ENCODE results near the gene CACNA1D. TPM values are rescaled to one million over a fixed set of nuclear protein-coding genes. Genes with fewer than 3 reads are reported as not detected.
"Not testable (repeated sequence)": the region's sequence is repeated elsewhere in the genome, so short reads cannot be mapped to it uniquely, and the experiment has no call there.

Gene CACNA1D
- total RNA-seq, 2 donors from 2014 or later, result 9.9 to 20.4 TPM

DNA sequence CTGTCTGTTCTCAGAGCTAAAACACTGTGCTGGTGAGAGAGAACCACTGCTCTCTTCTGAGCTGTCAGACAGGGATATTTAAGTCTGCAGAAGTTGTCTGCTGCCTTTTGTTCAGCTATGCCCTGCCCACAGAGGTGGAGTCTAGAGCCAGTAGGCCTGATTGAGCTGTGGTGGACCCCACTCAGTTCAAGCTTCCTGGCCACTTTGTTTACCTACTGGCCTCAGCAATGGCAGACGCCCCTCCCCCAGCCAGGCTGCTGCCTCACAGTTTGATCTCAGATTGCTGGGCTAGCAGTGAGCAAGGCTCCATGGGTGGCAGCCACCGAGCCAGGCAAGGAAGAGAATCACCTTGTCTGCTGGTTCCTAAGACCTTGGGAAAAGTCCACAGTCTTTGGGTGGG, 21.0 kb upstream of the CACNA1D start:
- DNase-seq, result no peak
- Histone ChIP-seq H3K36me3 (replicated peaks in 1 of 2; ENCODE audit: insufficient read depth in 1 of 2, low read depth in 2 of 2) (no peaks in the 10 kb centered on the region), H3K9me3 (no peaks in the 10 kb centered on the region), H3K27me3 (no peaks in the 10 kb centered on the region), H3K4me1 (no peaks in the 10 kb centered on the region), H3K27ac (no peak overlapping the region), H3K4me3 (no peak overlapping the region)
- TF ChIP-seq POLR2A (IDR thresholded peaks at IDR 0.05), result no peak
- TF ChIP-seq, protein P1, sequence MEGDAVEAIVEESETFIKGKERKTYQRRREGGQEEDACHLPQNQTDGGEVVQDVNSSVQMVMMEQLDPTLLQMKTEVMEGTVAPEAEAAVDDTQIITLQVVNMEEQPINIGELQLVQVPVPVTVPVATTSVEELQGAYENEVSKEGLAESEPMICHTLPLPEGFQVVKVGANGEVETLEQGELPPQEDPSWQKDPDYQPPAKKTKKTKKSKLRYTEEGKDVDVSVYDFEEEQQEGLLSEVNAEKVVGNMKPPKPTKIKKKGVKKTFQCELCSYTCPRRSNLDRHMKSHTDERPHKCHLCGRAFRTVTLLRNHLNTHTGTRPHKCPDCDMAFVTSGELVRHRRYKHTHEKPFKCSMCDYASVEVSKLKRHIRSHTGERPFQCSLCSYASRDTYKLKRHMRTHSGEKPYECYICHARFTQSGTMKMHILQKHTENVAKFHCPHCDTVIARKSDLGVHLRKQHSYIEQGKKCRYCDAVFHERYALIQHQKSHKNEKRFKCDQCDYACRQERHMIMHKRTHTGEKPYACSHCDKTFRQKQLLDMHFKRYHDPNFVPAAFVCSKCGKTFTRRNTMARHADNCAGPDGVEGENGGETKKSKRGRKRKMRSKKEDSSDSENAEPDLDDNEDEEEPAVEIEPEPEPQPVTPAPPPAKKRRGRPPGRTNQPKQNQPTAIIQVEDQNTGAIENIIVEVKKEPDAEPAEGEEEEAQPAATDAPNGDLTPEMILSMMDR (IDR thresholded peaks at IDR 0.05), result no peak
- no peak for ATAC-seq
- WGBS, 2 donors, result 44% methylated on average over 2 of the region's 2 CpGs; no CpG with 5 or more reads in 1 of the 2 donors
- intact Hi-C loops (cut with DNase I), result no loop called here

- H3K9me3 ChIP-seq; H3K27me3 ChIP-seq; intact Hi-C loops (cut with DNase I); H3K27ac ChIP-seq; H3K4me3 ChIP-seq; DNase-seq; ATAC-seq; H3K4me1 ChIP-seq; H3K36me3 ChIP-seq (replicated peaks in 1 of 2; ENCODE audit: insufficient read depth in 1 of 2, low read depth in 2 of 2): not testable (repeated sequence)
- WGBS, 2 donors, result 73 to 97% methylated on average over 3 of the region's 3 CpGs
These were observed 18.0 kb upstream of the CACNA1D start for GRCh38 chr3:53476372-53476771.

DNA sequence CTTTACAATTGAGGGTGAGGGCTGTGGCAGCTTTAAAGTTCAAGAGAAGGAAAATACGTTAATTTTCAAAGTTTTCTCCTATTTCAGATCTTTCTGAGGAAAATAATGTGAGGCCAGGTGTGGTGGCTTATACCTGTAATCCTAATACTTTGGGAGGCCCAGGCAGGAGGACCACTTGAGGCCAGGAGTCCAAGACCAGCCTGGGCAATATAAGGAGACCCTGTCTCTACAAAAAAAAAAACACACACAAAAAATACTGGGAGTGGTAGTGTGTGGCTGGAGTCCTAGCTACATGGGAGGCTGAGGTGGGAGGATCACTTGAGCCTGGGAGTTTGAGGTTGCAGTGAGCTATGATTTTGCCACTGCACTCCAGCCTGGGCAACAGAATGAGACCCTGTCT, 16.7 kb upstream of the CACNA1D start:
- ATAC-seq; DNase-seq; H3K9me3 ChIP-seq; H3K36me3 ChIP-seq (replicated peaks in 1 of 2; ENCODE audit: insufficient read depth in 1 of 2, low read depth in 2 of 2); H3K4me1 ChIP-seq; intact Hi-C loops (cut with DNase I); H3K27me3 ChIP-seq; H3K4me3 ChIP-seq: not testable (repeated sequence)
- peak overlapping the region in 2 of 4 donors; percentile 16 to 67 for H3K27ac ChIP-seq
- 38 to 44% methylated on average over 1 of the region's 1 CpG for WGBS, 2 donors

DNA sequence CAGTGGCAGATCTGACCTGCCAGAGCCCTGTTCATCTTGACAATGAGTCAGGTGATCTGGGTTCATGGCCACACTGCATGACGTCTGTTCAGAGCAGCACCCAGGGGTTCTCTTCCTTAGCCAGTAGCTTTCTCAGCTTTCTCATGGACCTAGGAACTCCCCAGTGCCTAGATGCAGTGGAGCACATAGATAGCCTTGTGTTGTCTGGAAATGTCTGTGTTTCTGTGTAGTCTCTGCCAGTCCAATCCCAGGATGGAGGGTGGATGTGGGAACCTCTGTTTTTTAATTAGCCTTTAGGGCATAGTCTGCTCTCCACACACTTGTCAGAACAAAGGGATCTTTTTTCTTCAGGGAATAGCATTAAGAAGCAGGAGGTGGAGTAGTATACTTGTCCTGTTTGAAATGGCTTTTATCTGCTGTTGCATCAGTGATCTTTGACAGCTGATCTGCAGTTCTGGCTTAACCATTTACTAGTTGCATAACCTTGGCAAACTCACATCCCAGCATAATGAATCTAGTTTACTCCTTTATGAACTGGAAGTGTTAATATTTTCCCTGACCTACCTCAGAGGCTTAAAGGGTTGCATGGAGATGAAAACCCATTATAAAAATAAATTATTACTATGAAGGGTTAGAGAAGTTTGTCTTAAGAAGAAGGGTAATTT, 16.1 kb upstream of the CACNA1D start:
- DNase-seq (peak in 3 of 4 donors; percentile 20 to 29 (median 20)), ATAC-seq (peak; percentile 84)
- no peaks in the 10 kb centered on the region for H3K27me3 ChIP-seq
- peak overlapping the region; percentile 22 to 67 (median 48) for H3K27ac ChIP-seq
- WGBS, 2 donors, result 7 to 18% methylated on average over 1 of the region's 1 CpG
- H3K36me3 ChIP-seq (replicated peaks in 1 of 2; ENCODE audit: insufficient read depth in 1 of 2, low read depth in 2 of 2), result no peaks in the 10 kb centered on the region
- TF ChIP-seq POLR2A (IDR thresholded peaks at IDR 0.05), result no peak
- TF ChIP-seq, protein P1 (IDR thresholded peaks at IDR 0.05), result no peak
- intact Hi-C loops (cut with DNase I), result no loop called here
- no peak overlapping the region for H3K4me3 ChIP-seq
- H3K9me3 ChIP-seq, result no peaks in the 10 kb centered on the region
- H3K4me1 ChIP-seq, result peaks cover 6% of the 10 kb centered on the region

DNA sequence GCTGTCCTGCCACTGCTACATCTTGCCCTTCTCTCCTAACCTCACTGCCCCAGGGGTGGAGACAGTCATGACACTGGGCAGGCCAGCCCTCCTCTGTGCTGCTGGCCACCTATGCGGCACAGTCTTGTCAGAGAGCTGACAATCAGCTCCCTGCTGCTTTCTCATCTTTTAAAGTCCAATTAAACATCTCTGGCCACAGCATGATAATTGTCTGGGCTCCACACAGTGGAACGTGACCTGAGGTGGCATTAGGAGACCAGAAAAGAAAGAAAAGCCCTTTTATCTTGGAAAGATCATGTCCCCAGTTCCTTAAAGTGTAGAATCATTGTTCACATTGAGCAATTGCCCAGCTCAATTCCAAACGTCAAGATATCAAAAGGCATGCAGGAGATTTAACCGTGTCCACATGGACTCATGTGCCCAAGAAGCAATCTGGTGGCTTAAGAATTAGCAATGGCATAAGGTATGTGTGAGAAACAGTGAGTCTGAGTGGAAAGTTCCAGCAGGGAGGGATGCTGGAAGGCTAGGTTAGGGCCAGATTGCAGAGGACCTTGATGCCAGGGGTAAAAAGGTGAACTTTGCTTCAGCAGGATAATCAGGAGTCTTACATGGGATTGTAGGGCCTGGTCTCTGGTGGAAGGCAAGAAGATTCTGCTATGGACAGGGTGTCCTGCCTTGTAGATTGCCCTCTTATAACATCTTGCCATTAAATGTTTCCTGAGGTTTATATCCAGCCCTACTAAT, 15.3 kb upstream of the CACNA1D start:
- DNase-seq (no peak), ATAC-seq (no peak)
- H3K4me3 ChIP-seq, result no peak overlapping the region
- no peaks in the 10 kb centered on the region for H3K36me3 ChIP-seq (replicated peaks in 1 of 2; ENCODE audit: insufficient read depth in 1 of 2, low read depth in 2 of 2)
- peak overlapping the region in 3 of 4 donors; percentile 48 to 58 (median 49) for H3K27ac ChIP-seq
- 41 to 47% methylated on average over 4 of the region's 4 CpGs for WGBS, 2 donors
- H3K9me3 ChIP-seq, result no peaks in the 10 kb centered on the region
- H3K27me3 ChIP-seq, result no peaks in the 10 kb centered on the region
- intact Hi-C loops (cut with DNase I), result no loop called here
- H3K4me1 ChIP-seq, result peaks cover 6% of the 10 kb centered on the region
- TF ChIP-seq POLR2A (IDR thresholded peaks at IDR 0.05), result no peak
- TF ChIP-seq, protein P1 (IDR thresholded peaks at IDR 0.05), result no peak

Measured in body of pancreas (tissue), 4 donors.